ENCODE data around the gene ADCY7.
A peak's percentile ranks its signal among the peaks of the same experiment; 100 is the strongest.
"Not testable (repeated sequence)": the region's sequence is repeated elsewhere in the genome, so short reads cannot be mapped to it uniquely, and the experiment has no call there.

The ADCY7 gene

GRCh38 chr16:50266337-50267091 lies at the start of gene ADCY7:
Gene ADCY7 (plus strand): TSS chr16:50266551. CDS start chr16:50288180, 21,629 bp downstream.
- peak; percentile 51 for DNase-seq (ENCODE audit: low spot score)

GRCh38 chr16:50219402-50219975 lies 46.9 kb upstream of the ADCY7 start:
- no peak for DNase-seq (ENCODE audit: low spot score)

- no peak for DNase-seq (ENCODE audit: low spot score)
Observed at GRCh38 chr16:50224286-50224685, 42.1 kb upstream of the ADCY7 start.

GRCh38 chr16:50227120-50227519 lies 39.2 kb upstream of the ADCY7 start:
- no peak for DNase-seq (ENCODE audit: low spot score)

- no peak for DNase-seq (ENCODE audit: low spot score)
Observed at GRCh38 chr16:50227665-50228064, 38.7 kb upstream of the ADCY7 start.

GRCh38 chr16:50228364-50228868 lies 37.9 kb upstream of the ADCY7 start:
- no peak for DNase-seq (ENCODE audit: low spot score)

- no peak for DNase-seq (ENCODE audit: low spot score)
Observed at GRCh38 chr16:50229149-50229726, 37.1 kb upstream of the ADCY7 start.

GRCh38 chr16:50234771-50235556 lies 31.4 kb upstream of the ADCY7 start:
- DNase-seq (ENCODE audit: low spot score) = no peak

- no peak for DNase-seq (ENCODE audit: low spot score)
Observed at GRCh38 chr16:50235581-50235980, 30.8 kb upstream of the ADCY7 start.

GRCh38 chr16:50238314-50238713 lies 28.0 kb upstream of the ADCY7 start:
- no peak for DNase-seq (ENCODE audit: low spot score)

- DNase-seq (ENCODE audit: low spot score) = no peak
Observed at GRCh38 chr16:50238868-50239301, 27.5 kb upstream of the ADCY7 start.

- not testable (repeated sequence) for DNase-seq (ENCODE audit: low spot score)
Observed at GRCh38 chr16:50243024-50243423, 23.3 kb upstream of the ADCY7 start.

GRCh38 chr16:50244140-50244503 lies 22.2 kb upstream of the ADCY7 start:
- DNase-seq (ENCODE audit: low spot score) = no peak

- DNase-seq (ENCODE audit: low spot score) = no peak
Observed at GRCh38 chr16:50244504-50245416, 21.6 kb upstream of the ADCY7 start.

- DNase-seq (ENCODE audit: low spot score) = peak; percentile 88
Observed at GRCh38 chr16:50245417-50246298, 20.7 kb upstream of the ADCY7 start.

- no peak for DNase-seq (ENCODE audit: low spot score)
Observed at GRCh38 chr16:50246299-50247122, 19.8 kb upstream of the ADCY7 start.

GRCh38 chr16:50247123-50247905 lies 19.0 kb upstream of the ADCY7 start:
- DNase-seq (ENCODE audit: low spot score) = no peak

- no peak for DNase-seq (ENCODE audit: low spot score)
Observed at GRCh38 chr16:50247906-50248608, 18.3 kb upstream of the ADCY7 start.

Measured in LoVo (cell line).